ENCODE measurements around the gene FLII.

GRCh38 chr17:18241229-18241871 is 17.2 kb downstream of the FLII start:
- no peak for TF ChIP-seq POLR2A (IDR thresholded peaks at IDR 0.05)
- TF ChIP-seq CTCF (IDR thresholded peaks at IDR 0.05): no peak
